Body of pancreas (tissue), 4 donors: ENCODE data around the gene ZNF425.
A peak's percentile ranks its signal among the peaks of the same experiment; 100 is the strongest.

ENCODE experiments used
- POLR2A ChIP-seq, 3 donors: fragments of 450-650 bp; IDR thresholded peaks; one replicate each; pipeline ENCODE4 v1.6.1; 2016; ENCODE audit warnings: antibody characterized with exemption in 3 of 3, mild to moderate bottlenecking in 2 of 3
- TF ChIP-seq, protein P1 (sequence below), 7 experiments: fragments of 450-650 bp in 4 of 7; fragments of 200-600 bp in 3 of 7; sonication (generic) in 3 of 7; IDR thresholded peaks; one replicate each; pipeline ENCODE4 v1.5.1; 2016 to 2019; ENCODE audit warnings: antibody characterized with exemption in 7 of 7

DNA sequence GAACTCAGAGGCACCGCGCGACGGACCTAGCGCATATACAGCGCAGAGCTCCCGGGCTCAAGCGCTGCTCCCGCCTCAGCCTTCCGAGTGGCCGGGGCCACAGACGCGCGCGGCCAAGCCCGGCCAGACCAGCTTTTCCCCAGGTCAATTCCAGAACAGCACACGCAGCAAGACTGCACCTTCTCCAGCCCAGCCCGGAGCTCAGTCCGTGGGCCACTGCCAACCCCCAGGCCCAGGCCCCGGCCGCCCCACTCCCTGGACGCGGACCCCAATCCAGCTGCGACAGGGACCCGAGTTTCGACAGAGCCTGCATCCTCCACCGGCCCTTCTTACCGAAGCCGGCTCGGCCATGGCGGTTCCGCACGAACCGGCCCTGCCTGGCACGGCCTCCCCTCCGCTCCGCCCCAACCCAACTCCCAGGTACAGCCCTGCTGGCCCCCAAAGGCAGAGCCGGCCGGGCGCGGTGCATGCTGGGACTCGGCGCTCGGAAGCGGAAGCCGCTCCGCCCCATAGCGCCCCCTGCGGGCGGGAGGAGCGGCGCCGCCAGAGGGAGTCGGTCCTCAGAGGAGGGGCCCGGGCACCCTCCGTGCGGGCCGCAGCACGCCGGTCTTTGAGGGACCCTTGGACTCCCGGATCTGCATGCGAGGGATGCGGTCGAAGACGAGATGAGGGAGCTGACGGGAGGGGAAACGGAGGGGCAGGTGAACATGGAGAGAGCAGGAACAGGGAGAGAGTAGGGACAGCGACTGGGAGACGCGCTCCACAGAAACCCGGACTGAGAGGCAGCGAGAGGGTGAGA lies at the start of gene ZNF425:
- peak; percentile 94 to 98 (median 97) for TF ChIP-seq POLR2A (IDR thresholded peaks at IDR 0.05)
- TF ChIP-seq, protein P1, sequence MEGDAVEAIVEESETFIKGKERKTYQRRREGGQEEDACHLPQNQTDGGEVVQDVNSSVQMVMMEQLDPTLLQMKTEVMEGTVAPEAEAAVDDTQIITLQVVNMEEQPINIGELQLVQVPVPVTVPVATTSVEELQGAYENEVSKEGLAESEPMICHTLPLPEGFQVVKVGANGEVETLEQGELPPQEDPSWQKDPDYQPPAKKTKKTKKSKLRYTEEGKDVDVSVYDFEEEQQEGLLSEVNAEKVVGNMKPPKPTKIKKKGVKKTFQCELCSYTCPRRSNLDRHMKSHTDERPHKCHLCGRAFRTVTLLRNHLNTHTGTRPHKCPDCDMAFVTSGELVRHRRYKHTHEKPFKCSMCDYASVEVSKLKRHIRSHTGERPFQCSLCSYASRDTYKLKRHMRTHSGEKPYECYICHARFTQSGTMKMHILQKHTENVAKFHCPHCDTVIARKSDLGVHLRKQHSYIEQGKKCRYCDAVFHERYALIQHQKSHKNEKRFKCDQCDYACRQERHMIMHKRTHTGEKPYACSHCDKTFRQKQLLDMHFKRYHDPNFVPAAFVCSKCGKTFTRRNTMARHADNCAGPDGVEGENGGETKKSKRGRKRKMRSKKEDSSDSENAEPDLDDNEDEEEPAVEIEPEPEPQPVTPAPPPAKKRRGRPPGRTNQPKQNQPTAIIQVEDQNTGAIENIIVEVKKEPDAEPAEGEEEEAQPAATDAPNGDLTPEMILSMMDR (IDR thresholded peaks at IDR 0.05), result peak; percentile 96 to 99 (median 98)
